SU-DHL-6 (cell line): ENCODE results near the gene OVOL3.

Experiments used
- H2AFZ ChIP-seq: fragments of 200-600 bp; sonication (generic); 2 replicates; pipeline ENCODE4 v1.6.1; 2014; ENCODE audit warnings: low read depth, mild to moderate bottlenecking, moderate library complexity, mixed read lengths, antibody characterized with exemption, low read length; ENCODE audit not compliant: severe bottlenecking
- H3F3A ChIP-seq: fragments of 200-600 bp; shearing (Covaris generic); 2 replicates; pipeline ENCODE4 v1.6.0; 2016; ENCODE audit warnings: antibody characterized with exemption, mild to moderate bottlenecking; ENCODE audit not compliant: insufficient read depth
- H3K27ac ChIP-seq: fragments of 200-600 bp; sonication (generic); 2 replicates; pipeline ENCODE4 v1.5.1; 2016; ENCODE audit warnings: low read depth, mild to moderate bottlenecking, low read length, moderate library complexity, mixed read lengths
- H3K27me3 ChIP-seq: fragments of 200-600 bp; sonication (generic), shearing (Covaris generic); 2 replicates; pipeline ENCODE4 v1.6.0; 2014; ENCODE audit warnings: mild to moderate bottlenecking, low read length
- H3K36me3 ChIP-seq: fragments of 200-600 bp; sonication (generic); 2 replicates; pipeline ENCODE4 v1.6.1; 2014; ENCODE audit warnings: mild to moderate bottlenecking, low read length, mixed read lengths
- H3K4me2 ChIP-seq: fragments of 300-600, 200-600 bp; shearing (Covaris generic), sonication (generic); 2 replicates; pipeline ENCODE4 v1.6.0; 2014; ENCODE audit warnings: low read length, low read depth, mild to moderate bottlenecking; ENCODE audit not compliant: poor library complexity, severe bottlenecking
- H3K4me3 ChIP-seq: fragments of 200-600 bp; sonication (generic); 2 replicates; pipeline ENCODE4 v1.5.1; 2014; ENCODE audit warnings: antibody characterized with exemption, low read length, mild to moderate bottlenecking, mixed read lengths; ENCODE audit not compliant: insufficient read depth, poor library complexity, severe bottlenecking
- H3K79me2 ChIP-seq: fragments of 200-600 bp; sonication (generic); 2 replicates; pipeline ENCODE4 v1.6.1; 2014; ENCODE audit warnings: mild to moderate bottlenecking, low read length, moderate library complexity; ENCODE audit not compliant: insufficient read depth
- H3K9ac ChIP-seq: fragments of 200-600 bp; sonication (generic); 2 replicates; pipeline ENCODE4 v1.7.0; 2014; ENCODE audit warnings: mild to moderate bottlenecking, low read length
- H3K9me2 ChIP-seq: fragments of 200-600 bp; sonication (generic); replicated peaks from 2 replicates; pipeline ENCODE4 v1.6.1; 2014; ENCODE audit warnings: low read length; ENCODE audit not compliant: insufficient read depth
- H3K9me3 ChIP-seq: fragments of 200-600 bp; sonication (generic); 2 replicates; pipeline ENCODE4 v1.6.1; 2014; ENCODE audit warnings: low read length, mixed read lengths; ENCODE audit not compliant: insufficient read depth
- H4K20me1 ChIP-seq: fragments of 200-600 bp; sonication (generic); 2 replicates; pipeline ENCODE4 v1.6.1; 2014; ENCODE audit warnings: low read depth, mild to moderate bottlenecking, antibody characterized with exemption, low read length, moderate library complexity, mixed read lengths
- EZH2phosphoT487 ChIP-seq: fragments of 200-600 bp; sonication (generic), shearing (Covaris generic); conservative IDR thresholded peaks from 2 replicates; pipeline ENCODE4 v1.6.1; 2018; ENCODE audit warnings: mild to moderate bottlenecking, antibody characterized with exemption, low read length, moderate library complexity, mixed read lengths
- TF ChIP-seq, protein P1 (sequence below): fragments of 200-600 bp; sonication (generic); IDR thresholded peaks from one replicate; pipeline ENCODE4 v1.5.1; 2017; ENCODE audit warnings: antibody characterized with exemption, mild to moderate bottlenecking, low read length, moderate library complexity; ENCODE audit not compliant: insufficient read depth, poor library complexity, severe bottlenecking

The OVOL3 gene

DNA sequence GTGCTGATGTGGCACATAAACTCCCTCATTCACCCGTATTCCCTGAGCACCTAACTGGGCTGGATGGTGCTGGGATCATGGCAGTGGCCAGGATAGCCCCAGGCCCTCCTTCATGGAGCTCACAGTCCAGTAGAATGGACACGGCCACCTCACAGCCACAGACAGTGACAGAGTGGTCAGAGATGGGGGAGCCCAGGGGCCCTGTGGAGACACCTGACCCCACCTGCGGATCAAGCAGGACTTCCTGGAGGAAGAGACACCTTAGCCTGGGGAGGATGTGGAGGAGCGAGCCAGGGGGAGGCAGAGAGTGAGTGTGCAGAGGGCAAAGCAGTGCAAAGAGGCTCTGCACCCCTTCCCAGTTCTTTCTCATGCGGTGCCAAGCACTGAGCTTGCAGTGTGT lies 21.1 kb upstream of the OVOL3 start:
- no peak overlapping the region for H3K4me2 ChIP-seq
- no peak overlapping the region for H3K27ac ChIP-seq
- TF ChIP-seq, protein P1, sequence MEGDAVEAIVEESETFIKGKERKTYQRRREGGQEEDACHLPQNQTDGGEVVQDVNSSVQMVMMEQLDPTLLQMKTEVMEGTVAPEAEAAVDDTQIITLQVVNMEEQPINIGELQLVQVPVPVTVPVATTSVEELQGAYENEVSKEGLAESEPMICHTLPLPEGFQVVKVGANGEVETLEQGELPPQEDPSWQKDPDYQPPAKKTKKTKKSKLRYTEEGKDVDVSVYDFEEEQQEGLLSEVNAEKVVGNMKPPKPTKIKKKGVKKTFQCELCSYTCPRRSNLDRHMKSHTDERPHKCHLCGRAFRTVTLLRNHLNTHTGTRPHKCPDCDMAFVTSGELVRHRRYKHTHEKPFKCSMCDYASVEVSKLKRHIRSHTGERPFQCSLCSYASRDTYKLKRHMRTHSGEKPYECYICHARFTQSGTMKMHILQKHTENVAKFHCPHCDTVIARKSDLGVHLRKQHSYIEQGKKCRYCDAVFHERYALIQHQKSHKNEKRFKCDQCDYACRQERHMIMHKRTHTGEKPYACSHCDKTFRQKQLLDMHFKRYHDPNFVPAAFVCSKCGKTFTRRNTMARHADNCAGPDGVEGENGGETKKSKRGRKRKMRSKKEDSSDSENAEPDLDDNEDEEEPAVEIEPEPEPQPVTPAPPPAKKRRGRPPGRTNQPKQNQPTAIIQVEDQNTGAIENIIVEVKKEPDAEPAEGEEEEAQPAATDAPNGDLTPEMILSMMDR, result no peak
- TF ChIP-seq EZH2phosphoT487, result no peak
- no peaks in the 10 kb centered on the region for H3K9me3 ChIP-seq
- no peak overlapping the region for H2AFZ ChIP-seq
- no peaks in the 10 kb centered on the region for H3F3A ChIP-seq
- no peaks in the 10 kb centered on the region for H4K20me1 ChIP-seq
- H3K27me3 ChIP-seq, result no peaks in the 10 kb centered on the region
- H3K79me2 ChIP-seq, result no peaks in the 10 kb centered on the region
- no peak overlapping the region for H3K9ac ChIP-seq
- H3K4me3 ChIP-seq, result no peak overlapping the region
- H3K36me3 ChIP-seq, result peaks cover 5% of the 10 kb centered on the region; the same call in 1 of the 2 replicates
- H3K9me2 ChIP-seq, result no peaks in the 10 kb centered on the region

DNA sequence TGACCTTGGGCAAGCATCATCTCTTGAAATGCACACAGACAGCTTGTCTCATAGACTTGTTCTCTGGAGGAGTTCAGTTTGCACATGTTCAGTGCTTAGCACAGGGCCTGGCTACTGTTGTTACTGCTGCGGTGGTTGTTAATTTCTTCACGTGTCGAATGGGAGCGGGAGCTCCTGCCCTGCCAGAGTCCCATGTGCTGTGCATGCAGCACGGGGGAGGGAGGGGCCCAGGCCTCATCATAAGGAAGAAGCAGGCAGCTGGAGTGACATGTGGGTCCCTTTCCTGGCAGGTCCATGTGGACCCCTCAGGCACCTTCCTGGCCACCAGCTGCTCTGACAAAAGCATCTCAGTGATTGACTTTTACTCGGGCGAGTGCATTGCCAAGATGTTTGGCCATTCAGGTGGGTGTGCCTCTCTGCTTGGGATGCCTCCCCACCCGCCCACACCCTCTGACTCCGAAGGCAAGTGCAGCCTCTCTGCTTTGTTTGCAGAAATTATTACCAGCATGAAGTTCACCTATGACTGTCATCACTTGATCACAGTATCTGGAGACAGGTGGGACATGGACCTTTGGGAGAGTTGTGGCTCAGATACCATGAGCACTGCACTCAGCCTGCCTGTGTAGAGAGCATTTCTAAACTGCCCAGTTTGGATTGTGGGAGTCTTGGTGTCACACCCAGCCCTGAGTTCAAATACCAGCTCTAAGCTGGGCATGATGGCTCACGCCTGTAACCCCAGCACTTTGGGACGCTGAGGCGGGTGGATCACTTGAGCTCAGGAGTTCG lies 19.8 kb upstream of the OVOL3 start:
- Histone ChIP-seq H3K4me3 (no peak overlapping the region), H3K27me3 (no peaks in the 10 kb centered on the region), H3K79me2 (no peaks in the 10 kb centered on the region), H3K36me3 (peaks cover 3% of the 10 kb centered on the region; the same call in 1 of the 2 replicates), H3F3A (no peaks in the 10 kb centered on the region), H4K20me1 (no peaks in the 10 kb centered on the region), H3K4me2 (no peak overlapping the region), H3K9ac (no peak overlapping the region), H3K9me2 (no peaks in the 10 kb centered on the region), H3K27ac (no peak overlapping the region), H2AFZ (no peak overlapping the region), H3K9me3 (no peaks in the 10 kb centered on the region)
- TF ChIP-seq, protein P1, result no peak
- no peak for TF ChIP-seq EZH2phosphoT487

GRCh38 chr19:36092566-36092965 lies 18.4 kb upstream of the OVOL3 start:
- Histone ChIP-seq H3K36me3 (no peaks in the 10 kb centered on the region; the same call in 1 of the 2 replicates), H3F3A (no peaks in the 10 kb centered on the region), H3K27ac (no peak overlapping the region)

More at GRCh38 chr19:36092566-36092965, 18.4 kb upstream of the OVOL3 start:
- TF ChIP-seq EZH2phosphoT487, result no peak
- TF ChIP-seq, protein P1, result no peak
- no peak overlapping the region for H3K4me2 ChIP-seq
- H3K9me2 ChIP-seq, result no peaks in the 10 kb centered on the region
- H3K9ac ChIP-seq, result no peak overlapping the region
- no peaks in the 10 kb centered on the region for H3K79me2 ChIP-seq
- H4K20me1 ChIP-seq, result no peaks in the 10 kb centered on the region
- H3K4me3 ChIP-seq, result no peak overlapping the region
- H3K27me3 ChIP-seq, result no peaks in the 10 kb centered on the region
- no peaks in the 10 kb centered on the region for H3K9me3 ChIP-seq
- no peak overlapping the region for H2AFZ ChIP-seq
